GM18526 (cell line): ENCODE measurements around the gene KRABD2.

ENCODE experiments used
- POLR2A ChIP-seq: IDR thresholded peaks from 3 replicates; pipeline ENCODE4 v1.6.1; 2011; ENCODE audit not compliant: insufficient read length; ENCODE audit errors: extremely low read depth

Gene KRABD2

GRCh38 chr17:8353736-8354135, 22.8 kb downstream of the KRABD2 start:
- no peak for TF ChIP-seq POLR2A

- TF ChIP-seq POLR2A = no peak
These were observed 26.2 kb downstream of the KRABD2 start for GRCh38 chr17:8350339-8350738.

- no peak for TF ChIP-seq POLR2A
These were observed 30.4 kb downstream of the KRABD2 start for GRCh38 chr17:8345951-8346665.

GRCh38 chr17:8345052-8345690, 31.3 kb downstream of the KRABD2 start:
- no peak for TF ChIP-seq POLR2A

GRCh38 chr17:8341456-8341855, 35.0 kb downstream of the KRABD2 start:
- no peak for TF ChIP-seq POLR2A

- TF ChIP-seq POLR2A = no peak
These were observed 37.0 kb downstream of the KRABD2 start, which contains the start of gene ODF4 for GRCh38 chr17:8339540-8339939. Gene ODF4 (plus strand): TSS chr17:8339840. CDS start chr17:8340052, 212 bp downstream.

- TF ChIP-seq POLR2A = no peak
These were observed 37.8 kb downstream of the KRABD2 start for GRCh38 chr17:8338753-8339140.

- no peak for TF ChIP-seq POLR2A
These were observed 38.4 kb downstream of the KRABD2 start for GRCh38 chr17:8337802-8338752.

- no peak for TF ChIP-seq POLR2A
These were observed 43.2 kb downstream of the KRABD2 start for GRCh38 chr17:8333281-8333680.

GRCh38 chr17:8332688-8333087, 43.8 kb downstream of the KRABD2 start:
- TF ChIP-seq POLR2A = no peak

GRCh38 chr17:8332128-8332527, 44.4 kb downstream of the KRABD2 start:
- TF ChIP-seq POLR2A = no peak

- TF ChIP-seq POLR2A = no peak
These were observed 49.2 kb downstream of the KRABD2 start for GRCh38 chr17:8327303-8327649.
